IMR-90 (cell line): ENCODE measurements around the gene FOXO6.

Experiments
- CEBPB ChIP-seq: IDR thresholded peaks from 2 replicates; pipeline ENCODE4 v1.6.1; 2012; ENCODE audit warnings: low read depth, low read length, improper control_type of control experiment
- MAFK ChIP-seq: IDR thresholded peaks from 2 replicates; pipeline ENCODE4 v1.6.1; 2012; ENCODE audit warnings: low read depth, low read length, improper control_type of control experiment
- MAZ ChIP-seq: IDR thresholded peaks from 2 replicates; pipeline ENCODE4 v1.6.1; 2012; ENCODE audit warnings: low read depth, mild to moderate bottlenecking, low read length, improper control_type of control experiment, moderate library complexity, borderline replicate concordance
- MXI1 ChIP-seq: IDR thresholded peaks from 2 replicates; pipeline ENCODE4 v1.6.1; 2012; ENCODE audit warnings: low read depth, mild to moderate bottlenecking, low read length, moderate library complexity, borderline replicate concordance
- NFE2L2 ChIP-seq: fragments of 150-350 bp; IDR thresholded peaks from 2 replicates; pipeline ENCODE4 v1.6.1; 2016; ENCODE audit warnings: low read depth, mild to moderate bottlenecking, low read length
- POLR2A ChIP-seq: IDR thresholded peaks from 2 replicates; pipeline ENCODE4 v1.6.1; 2012; ENCODE audit warnings: mild to moderate bottlenecking, low read depth, low read length
- RAD21 ChIP-seq: IDR thresholded peaks from 2 replicates; pipeline ENCODE4 v1.6.1; 2012; ENCODE audit warnings: low read length, improper control_type of control experiment
- RFX5 ChIP-seq: IDR thresholded peaks from 2 replicates; pipeline ENCODE4 v1.8.0; 2012; ENCODE audit warnings: low read depth, mild to moderate bottlenecking, low read length, moderate library complexity
- SMC3 ChIP-seq: fragments of 150-350 bp; IDR thresholded peaks from 2 replicates; pipeline ENCODE4 v1.6.1; 2016; ENCODE audit warnings: low read depth, mild to moderate bottlenecking, antibody characterized with exemption, low read length, moderate library complexity
- TF ChIP-seq, protein P1 (sequence below): conservative IDR thresholded peaks from 2 replicates; pipeline ENCODE4 v1.5.1; 2012; ENCODE audit warnings: mild to moderate bottlenecking, low read depth, low read length, improper control_type of control experiment
- TF ChIP-seq, protein P2 (sequence below): fragments of 150-350 bp; IDR thresholded peaks from 2 replicates; pipeline ENCODE4 v1.6.1; 2017; ENCODE audit warnings: mild to moderate bottlenecking, antibody characterized with exemption, low read length, low read depth
- TF ChIP-seq, protein P3 (sequence below): fragments of 150-350 bp; IDR thresholded peaks from 2 replicates; pipeline ENCODE4 v1.6.1; 2016; ENCODE audit warnings: low read depth, mild to moderate bottlenecking, low read length, moderate library complexity, borderline replicate concordance

DNA sequence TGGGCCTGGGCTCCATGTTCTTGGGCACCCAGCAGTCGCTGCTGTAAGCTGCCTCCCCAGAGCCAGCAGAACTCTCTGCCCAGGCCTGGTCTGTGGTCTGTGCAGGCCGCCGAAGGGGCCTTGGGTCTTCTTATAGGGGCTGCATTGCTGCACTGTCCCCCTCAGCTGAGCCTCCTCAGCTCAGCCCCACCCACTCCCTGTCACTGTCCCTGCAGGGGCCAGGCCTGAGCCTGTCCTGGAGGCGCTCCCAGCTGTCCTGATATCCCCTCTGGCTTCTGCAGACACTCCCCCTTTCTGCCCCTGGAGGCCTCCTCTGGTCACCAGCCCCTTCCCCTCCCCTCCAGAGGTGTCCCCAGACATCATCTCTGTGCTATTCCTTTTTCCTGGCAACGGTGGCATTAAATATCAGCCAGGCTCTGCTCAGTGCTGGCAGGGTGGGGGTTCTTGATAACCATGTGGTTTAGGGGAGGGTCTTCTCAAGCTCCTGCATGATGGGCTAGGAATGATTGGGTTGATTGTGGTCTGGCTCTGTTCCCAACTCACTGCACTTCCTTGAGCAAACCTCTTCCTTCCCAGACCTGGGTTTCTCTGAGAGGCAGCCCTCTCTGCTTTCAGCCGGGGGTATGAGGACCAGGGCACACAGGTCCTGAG, 3.7 kb upstream of the FOXO6 start:
- TF ChIP-seq RFX5 (no peak), MAZ (no peak), POLR2A (no peak), CEBPB (no peak), SMC3 (no peak), NFE2L2 (no peak), MXI1 (no peak), RAD21 (no peak), MAFK (no peak)
- TF ChIP-seq, protein P1, sequence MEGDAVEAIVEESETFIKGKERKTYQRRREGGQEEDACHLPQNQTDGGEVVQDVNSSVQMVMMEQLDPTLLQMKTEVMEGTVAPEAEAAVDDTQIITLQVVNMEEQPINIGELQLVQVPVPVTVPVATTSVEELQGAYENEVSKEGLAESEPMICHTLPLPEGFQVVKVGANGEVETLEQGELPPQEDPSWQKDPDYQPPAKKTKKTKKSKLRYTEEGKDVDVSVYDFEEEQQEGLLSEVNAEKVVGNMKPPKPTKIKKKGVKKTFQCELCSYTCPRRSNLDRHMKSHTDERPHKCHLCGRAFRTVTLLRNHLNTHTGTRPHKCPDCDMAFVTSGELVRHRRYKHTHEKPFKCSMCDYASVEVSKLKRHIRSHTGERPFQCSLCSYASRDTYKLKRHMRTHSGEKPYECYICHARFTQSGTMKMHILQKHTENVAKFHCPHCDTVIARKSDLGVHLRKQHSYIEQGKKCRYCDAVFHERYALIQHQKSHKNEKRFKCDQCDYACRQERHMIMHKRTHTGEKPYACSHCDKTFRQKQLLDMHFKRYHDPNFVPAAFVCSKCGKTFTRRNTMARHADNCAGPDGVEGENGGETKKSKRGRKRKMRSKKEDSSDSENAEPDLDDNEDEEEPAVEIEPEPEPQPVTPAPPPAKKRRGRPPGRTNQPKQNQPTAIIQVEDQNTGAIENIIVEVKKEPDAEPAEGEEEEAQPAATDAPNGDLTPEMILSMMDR = no peak
- TF ChIP-seq, protein P2, sequence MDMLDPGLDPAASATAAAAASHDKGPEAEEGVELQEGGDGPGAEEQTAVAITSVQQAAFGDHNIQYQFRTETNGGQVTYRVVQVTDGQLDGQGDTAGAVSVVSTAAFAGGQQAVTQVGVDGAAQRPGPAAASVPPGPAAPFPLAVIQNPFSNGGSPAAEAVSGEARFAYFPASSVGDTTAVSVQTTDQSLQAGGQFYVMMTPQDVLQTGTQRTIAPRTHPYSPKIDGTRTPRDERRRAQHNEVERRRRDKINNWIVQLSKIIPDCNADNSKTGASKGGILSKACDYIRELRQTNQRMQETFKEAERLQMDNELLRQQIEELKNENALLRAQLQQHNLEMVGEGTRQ = no peak
- TF ChIP-seq, protein P3, sequence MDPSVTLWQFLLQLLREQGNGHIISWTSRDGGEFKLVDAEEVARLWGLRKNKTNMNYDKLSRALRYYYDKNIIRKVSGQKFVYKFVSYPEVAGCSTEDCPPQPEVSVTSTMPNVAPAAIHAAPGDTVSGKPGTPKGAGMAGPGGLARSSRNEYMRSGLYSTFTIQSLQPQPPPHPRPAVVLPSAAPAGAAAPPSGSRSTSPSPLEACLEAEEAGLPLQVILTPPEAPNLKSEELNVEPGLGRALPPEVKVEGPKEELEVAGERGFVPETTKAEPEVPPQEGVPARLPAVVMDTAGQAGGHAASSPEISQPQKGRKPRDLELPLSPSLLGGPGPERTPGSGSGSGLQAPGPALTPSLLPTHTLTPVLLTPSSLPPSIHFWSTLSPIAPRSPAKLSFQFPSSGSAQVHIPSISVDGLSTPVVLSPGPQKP = no peak
